MCF 10A (cell line): ENCODE results near the gene LEMD1. TPM values are rescaled to one million over a fixed set of nuclear protein-coding genes. Genes with fewer than 3 reads are reported as not detected.

Experiments
- BruUV-seq: library from RNA; stranded (reverse); fragments of 400-500 nt; replicated peaks from 2 replicates; lab custom pipeline; 2021; lab: Mats Ljungman, UMichigan
- CTCF ChIA-PET: fragments of 300-600 bp; sonication (Branson Sonifier 250); formaldehyde crosslinking; extraction: SDS; loops from one replicate; lab custom pipeline; 2021; ENCODE audit warnings: antibody characterized with exemption, inconsistent platforms; lab: Yijun Ruan, JAX
- POLR2A ChIA-PET: fragments of 300-600, 350-650 bp; sonication (Branson Sonifier 250); formaldehyde crosslinking; extraction: SDS; loops from one replicate; lab custom pipeline; 2020; ENCODE audit warnings: antibody characterized with exemption, inconsistent platforms; lab: Yijun Ruan, JAX
- DNase-seq: peaks from one replicate; pipeline ENCODE4 v3.0.0-alpha.2; 2018; ENCODE audit not compliant: unreplicated experiment
- H3K27ac Mint-ChIP-seq: one replicate; pipeline ENCODE4 v1.8.0; 2022; ENCODE audit warnings: mild to moderate bottlenecking, low read depth, mixed read lengths; ENCODE audit not compliant: unreplicated experiment
- H3K27me3 Mint-ChIP-seq: one replicate; pipeline ENCODE4 v1.8.0; 2022; ENCODE audit warnings: mixed read lengths; ENCODE audit not compliant: insufficient read depth, unreplicated experiment
- H3K36me3 Mint-ChIP-seq: one replicate; pipeline ENCODE4 v1.8.0; 2022; ENCODE audit warnings: mild to moderate bottlenecking, moderate library complexity, mixed read lengths; ENCODE audit not compliant: insufficient read depth, unreplicated experiment
- H3K4me1 Mint-ChIP-seq: one replicate; pipeline ENCODE4 v1.8.0; 2022; ENCODE audit warnings: mixed read lengths; ENCODE audit not compliant: insufficient read depth, unreplicated experiment
- H3K4me3 Mint-ChIP-seq: one replicate; pipeline ENCODE4 v1.8.0; 2022; ENCODE audit warnings: mild to moderate bottlenecking, moderate library complexity, mixed read lengths; ENCODE audit not compliant: unreplicated experiment
- H3K9me3 Mint-ChIP-seq: one replicate; pipeline ENCODE4 v1.8.0; 2022; ENCODE audit warnings: mixed read lengths; ENCODE audit not compliant: unreplicated experiment
- intact Hi-C: fragments of 100-400 bp; cut with micrococcal nuclease; formaldehyde crosslinking; loops from 2 replicates; pipeline ENCODE4 v1.14.1; 2022
- total RNA-seq: library from RNA; stranded (reverse); gene quantifications from 2 replicates; pipeline ENCODE4 v1.2.3, GENCODE V29; 2022
- TF ChIP-seq, protein P1 (sequence below): fragments of 200-600 bp; IDR thresholded peaks from one replicate; pipeline ENCODE4 v1.8.0; 2022; ENCODE audit warnings: antibody characterized with exemption, mild to moderate bottlenecking; ENCODE audit not compliant: unreplicated experiment

LEMD1 gene
- total RNA-seq, 1 experiment from 2014 or later: 1.4 TPM

DNA sequence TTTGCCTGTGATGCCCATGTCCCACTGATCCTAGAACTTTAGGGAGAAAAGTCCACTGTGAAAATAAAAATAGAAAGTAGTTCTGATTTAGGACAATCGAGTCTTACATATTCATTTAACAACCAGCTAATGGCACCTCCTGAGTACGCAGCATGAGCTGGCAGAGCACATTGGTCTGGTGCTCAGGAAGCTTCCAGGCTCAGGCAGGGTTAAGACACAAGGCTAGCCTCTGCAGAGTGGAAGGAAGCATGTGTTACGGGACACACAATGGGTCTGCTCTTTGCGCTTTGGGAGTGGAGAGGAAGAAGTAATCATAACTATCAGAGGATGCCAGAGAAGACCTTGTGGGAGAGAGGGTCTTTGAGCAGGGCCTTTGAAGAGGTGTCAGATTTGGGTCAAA, 61.0 kb downstream of the LEMD1 start:
- Mint-ChIP-seq H3K4me3 (no peak overlapping the region), H3K4me1 (peaks cover under 1% of the 10 kb centered on the region), H3K36me3 (no peaks in the 10 kb centered on the region), H3K9me3 (no peaks in the 10 kb centered on the region), H3K27me3 (peaks cover 58% of the 10 kb centered on the region), H3K27ac (no peak overlapping the region)
- TF ChIP-seq, protein P1, sequence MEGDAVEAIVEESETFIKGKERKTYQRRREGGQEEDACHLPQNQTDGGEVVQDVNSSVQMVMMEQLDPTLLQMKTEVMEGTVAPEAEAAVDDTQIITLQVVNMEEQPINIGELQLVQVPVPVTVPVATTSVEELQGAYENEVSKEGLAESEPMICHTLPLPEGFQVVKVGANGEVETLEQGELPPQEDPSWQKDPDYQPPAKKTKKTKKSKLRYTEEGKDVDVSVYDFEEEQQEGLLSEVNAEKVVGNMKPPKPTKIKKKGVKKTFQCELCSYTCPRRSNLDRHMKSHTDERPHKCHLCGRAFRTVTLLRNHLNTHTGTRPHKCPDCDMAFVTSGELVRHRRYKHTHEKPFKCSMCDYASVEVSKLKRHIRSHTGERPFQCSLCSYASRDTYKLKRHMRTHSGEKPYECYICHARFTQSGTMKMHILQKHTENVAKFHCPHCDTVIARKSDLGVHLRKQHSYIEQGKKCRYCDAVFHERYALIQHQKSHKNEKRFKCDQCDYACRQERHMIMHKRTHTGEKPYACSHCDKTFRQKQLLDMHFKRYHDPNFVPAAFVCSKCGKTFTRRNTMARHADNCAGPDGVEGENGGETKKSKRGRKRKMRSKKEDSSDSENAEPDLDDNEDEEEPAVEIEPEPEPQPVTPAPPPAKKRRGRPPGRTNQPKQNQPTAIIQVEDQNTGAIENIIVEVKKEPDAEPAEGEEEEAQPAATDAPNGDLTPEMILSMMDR: no peak
- ChIA-PET POLR2A (interaction anchor here (0.7 to 2.4 kb wide), 2 partner anchors 14 to 361 kb away, joined by 3 to 6 read pairs; no protein-coding TSS in a partner anchor), CTCF (interaction anchor here (0.9 to 17.4 kb wide), 3 partner anchors 35 to 340 kb away, joined by 3 to 393 read pairs (median 4); no protein-coding TSS in a partner anchor)
- no peak for DNase-seq
- intact Hi-C loops: no loop called here
- BruUV-seq: no TSS peak

DNA sequence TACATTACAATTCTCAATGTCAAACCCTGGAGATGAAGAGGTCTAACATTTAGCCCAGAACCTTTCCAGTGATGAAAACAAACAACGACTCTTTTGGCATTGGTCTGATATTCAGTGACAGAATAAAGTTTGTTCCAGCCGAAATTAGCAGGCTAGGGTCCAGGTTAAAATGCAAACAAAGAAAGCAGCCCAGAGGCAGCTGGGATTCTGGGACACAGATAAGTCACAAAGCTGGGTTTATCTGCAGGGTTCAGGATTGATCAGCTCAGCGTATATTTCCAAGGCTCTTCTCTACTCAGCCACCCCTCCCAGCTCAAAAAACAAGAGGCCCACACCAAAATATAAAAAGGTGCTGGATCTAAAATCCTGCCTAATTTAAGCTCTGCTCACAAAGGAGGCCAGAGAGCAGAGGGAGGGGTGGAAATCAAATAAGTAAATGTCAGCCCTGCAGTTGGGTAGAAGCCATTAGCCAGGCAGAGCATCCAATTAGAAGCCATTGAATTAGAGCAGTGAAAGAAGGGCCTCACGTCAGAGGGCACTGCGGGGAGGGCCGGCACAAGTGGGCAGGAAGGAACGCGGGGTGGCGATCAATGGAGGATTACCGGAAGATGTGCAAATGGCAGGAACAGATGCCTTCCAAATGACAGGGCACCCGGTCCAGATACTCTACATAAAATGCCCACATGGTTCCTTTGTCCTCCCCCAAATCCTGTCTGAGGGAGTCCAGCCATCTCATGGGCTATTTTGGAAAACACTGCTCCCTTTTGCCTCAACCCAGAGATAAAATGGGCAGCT, 61.9 kb downstream of the LEMD1 start:
- Mint-ChIP-seq H3K9me3 (no peaks in the 10 kb centered on the region), H3K36me3 (no peaks in the 10 kb centered on the region), H3K4me3 (no peak overlapping the region), H3K4me1 (peaks cover 5% of the 10 kb centered on the region), H3K27me3 (peaks cover 58% of the 10 kb centered on the region), H3K27ac (no peak overlapping the region)
- no peak for DNase-seq
- TF ChIP-seq, protein P1: no peak
- ChIA-PET CTCF (interaction anchor here (0.7 to 17.4 kb wide), 8 partner anchors 9 to 142 kb away, joined by 3 to 393 read pairs (median 4); no protein-coding TSS in a partner anchor), POLR2A (interaction anchor here (2.4 kb wide), 1 partner anchor 15 kb away, joined by 6 read pairs; no protein-coding TSS in a partner anchor)
- no TSS peak for BruUV-seq
- intact Hi-C loops: no loop called here

DNA sequence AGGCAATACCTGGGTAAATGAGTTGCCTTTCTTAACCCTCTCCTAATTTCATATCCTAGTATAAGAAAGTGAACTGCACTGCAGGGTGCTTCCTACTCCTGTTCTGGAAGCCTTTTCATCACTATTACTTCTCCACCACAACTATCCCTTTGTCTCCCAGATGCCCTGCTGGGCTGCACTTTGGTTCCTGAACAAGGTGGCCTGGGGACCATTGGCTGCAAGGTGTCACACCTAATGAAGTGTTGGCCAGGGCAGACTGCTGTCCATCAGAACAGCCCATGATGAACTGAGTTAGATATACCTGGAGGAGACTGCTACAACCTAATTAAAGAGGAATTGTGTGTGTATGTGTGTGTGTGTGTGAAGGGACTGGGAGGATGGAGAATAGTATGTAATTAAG, 63.3 kb downstream of the LEMD1 start:
- H3K4me3 Mint-ChIP-seq: no peak overlapping the region
- peaks cover 7% of the 10 kb centered on the region for H3K4me1 Mint-ChIP-seq
- DNase-seq: no peak
- TF ChIP-seq, protein P1: no peak
- no peaks in the 10 kb centered on the region for H3K9me3 Mint-ChIP-seq
- no TSS peak for BruUV-seq
- CTCF ChIA-PET: interaction anchor here (14.5 to 17.4 kb wide), 2 partner anchors 21 to 125 kb away, joined by 270 to 393 read pairs; no protein-coding TSS in a partner anchor
- no peak overlapping the region for H3K27ac Mint-ChIP-seq
- no peaks in the 10 kb centered on the region for H3K36me3 Mint-ChIP-seq
- intact Hi-C loops: no loop called here
- H3K27me3 Mint-ChIP-seq: peaks cover 58% of the 10 kb centered on the region
- POLR2A ChIA-PET: interaction anchor here (2.4 kb wide), 1 partner anchor 16 kb away, joined by 6 read pairs; no protein-coding TSS in a partner anchor

DNA sequence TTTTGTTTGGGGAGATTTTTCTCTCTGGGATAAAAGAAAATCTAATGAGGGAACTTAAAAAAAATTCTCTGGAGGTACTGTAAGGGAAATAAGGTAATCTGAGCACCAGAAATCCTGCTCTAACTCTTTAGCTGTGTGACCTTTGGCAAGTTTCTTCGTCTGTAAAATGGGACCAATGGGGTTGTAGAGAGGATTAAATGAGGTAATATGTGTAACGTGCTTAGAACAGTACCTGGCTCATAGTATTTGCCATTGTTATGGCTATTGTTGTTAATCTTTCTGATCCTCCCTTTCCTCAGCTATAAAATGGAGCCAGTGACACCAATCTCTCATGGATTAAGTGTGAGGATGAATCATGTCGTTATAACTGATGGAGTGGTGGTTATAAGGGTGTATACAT, 64.3 kb downstream of the LEMD1 start:
- peaks cover 7% of the 10 kb centered on the region for H3K4me1 Mint-ChIP-seq
- no peak for DNase-seq
- no TSS peak for BruUV-seq
- CTCF ChIA-PET: interaction anchor here (0.7 to 17.4 kb wide), 6 partner anchors 12 to 170 kb away, joined by 3 to 393 read pairs (median 186); no protein-coding TSS in a partner anchor
- intact Hi-C loops: no loop called here
- no peak overlapping the region for H3K27ac Mint-ChIP-seq
- TF ChIP-seq, protein P1: no peak
- no peak overlapping the region for H3K4me3 Mint-ChIP-seq
- peaks cover 55% of the 10 kb centered on the region for H3K27me3 Mint-ChIP-seq
- no peaks in the 10 kb centered on the region for H3K36me3 Mint-ChIP-seq
- POLR2A ChIA-PET: interaction anchor here (0.6 kb wide), 1 partner anchor 129 kb away, joined by 3 read pairs; no protein-coding TSS in a partner anchor
- H3K9me3 Mint-ChIP-seq: no peaks in the 10 kb centered on the region
